GM12864 (cell line): ENCODE measurements around the gene KXD1.
"Not testable (repeated sequence)": the region's sequence is repeated elsewhere in the genome, so short reads cannot be mapped to it uniquely, and the experiment has no call there.

Experiments
- DNase-seq: peaks from one replicate; pipeline ENCODE4 v3.0.0-alpha.2; 2011; ENCODE audit warnings: low read depth
- H3K4me3 ChIP-seq: 2 replicates; pipeline ENCODE4 v1.5.1; 2011; ENCODE audit warnings: mild to moderate bottlenecking, low read depth, low read length, control low read depth
- CTCF ChIP-seq: IDR thresholded peaks from 2 replicates; pipeline ENCODE4 v1.5.1; 2011; ENCODE audit warnings: low read depth, mild to moderate bottlenecking, moderate library complexity, low read length, control low read depth, inconsistent platforms; ENCODE audit errors: missing control alignments

Gene KXD1

GRCh38 chr19:18594824-18595373 lies 37.2 kb downstream of the KXD1 start:
- TF ChIP-seq CTCF = no peak
- no peak overlapping the region for H3K4me3 ChIP-seq
- DNase-seq = no peak

- no peak for TF ChIP-seq CTCF
- DNase-seq = no peak
- no peak overlapping the region for H3K4me3 ChIP-seq
Measured at GRCh38 chr19:18595475-18595874, 37.8 kb downstream of the KXD1 start.

- no peak for DNase-seq
- no peak overlapping the region for H3K4me3 ChIP-seq
- no peak for TF ChIP-seq CTCF
Measured at GRCh38 chr19:18596752-18597157, 39.1 kb downstream of the KXD1 start.

- DNase-seq = no peak
- H3K4me3 ChIP-seq = no peak overlapping the region
- no peak for TF ChIP-seq CTCF
Measured at GRCh38 chr19:18597809-18598660, 40.4 kb downstream of the KXD1 start.

- H3K4me3 ChIP-seq = no peak overlapping the region
- no peak for TF ChIP-seq CTCF
- no peak for DNase-seq
Measured at GRCh38 chr19:18599485-18599884, 41.8 kb downstream of the KXD1 start.

- H3K4me3 ChIP-seq, DNase-seq: not testable (repeated sequence)
Measured at GRCh38 chr19:18600692-18601397, 43.2 kb downstream of the KXD1 start.

- H3K4me3 ChIP-seq = no peak overlapping the region
- no peak for TF ChIP-seq CTCF
- no peak for DNase-seq
Measured at GRCh38 chr19:18601875-18602274, 44.2 kb downstream of the KXD1 start.
